ENCODE results near the gene CELF6.

DNA sequence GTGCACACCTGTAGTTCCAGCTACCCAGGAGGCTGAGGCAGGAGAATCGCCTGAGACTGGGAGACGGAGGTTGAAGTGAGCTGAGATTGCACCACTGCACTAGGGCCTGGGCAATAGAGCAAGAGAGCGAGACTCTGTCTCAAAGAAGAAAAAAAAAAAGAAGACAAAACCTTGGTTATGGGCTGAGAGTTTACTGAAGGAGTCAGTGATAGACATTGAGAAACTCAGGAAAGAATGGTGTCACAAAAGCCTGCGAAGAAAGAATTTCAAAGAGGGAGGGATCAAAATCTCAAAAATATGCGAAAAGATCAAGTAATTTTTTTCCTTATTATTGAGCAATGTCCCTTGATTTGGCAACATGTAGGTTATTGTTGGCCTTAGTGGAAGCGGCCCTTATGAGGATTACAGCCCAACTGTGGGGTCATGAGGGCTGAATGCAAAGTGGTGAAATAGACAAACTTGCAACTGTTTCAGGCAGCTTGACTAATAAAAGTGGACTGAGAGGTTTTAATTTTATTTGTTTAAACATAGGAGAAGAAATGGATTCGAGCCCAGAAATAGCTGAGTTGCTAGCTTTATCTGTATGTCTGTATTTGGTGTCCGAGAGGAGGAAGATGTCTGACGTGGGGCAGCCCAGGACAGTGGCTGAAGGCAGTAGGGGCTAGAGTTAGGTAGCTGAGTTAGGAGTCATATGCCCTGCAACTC lies 18.8 kb upstream of the CELF6 start:
- TF ChIP-seq, protein P1, sequence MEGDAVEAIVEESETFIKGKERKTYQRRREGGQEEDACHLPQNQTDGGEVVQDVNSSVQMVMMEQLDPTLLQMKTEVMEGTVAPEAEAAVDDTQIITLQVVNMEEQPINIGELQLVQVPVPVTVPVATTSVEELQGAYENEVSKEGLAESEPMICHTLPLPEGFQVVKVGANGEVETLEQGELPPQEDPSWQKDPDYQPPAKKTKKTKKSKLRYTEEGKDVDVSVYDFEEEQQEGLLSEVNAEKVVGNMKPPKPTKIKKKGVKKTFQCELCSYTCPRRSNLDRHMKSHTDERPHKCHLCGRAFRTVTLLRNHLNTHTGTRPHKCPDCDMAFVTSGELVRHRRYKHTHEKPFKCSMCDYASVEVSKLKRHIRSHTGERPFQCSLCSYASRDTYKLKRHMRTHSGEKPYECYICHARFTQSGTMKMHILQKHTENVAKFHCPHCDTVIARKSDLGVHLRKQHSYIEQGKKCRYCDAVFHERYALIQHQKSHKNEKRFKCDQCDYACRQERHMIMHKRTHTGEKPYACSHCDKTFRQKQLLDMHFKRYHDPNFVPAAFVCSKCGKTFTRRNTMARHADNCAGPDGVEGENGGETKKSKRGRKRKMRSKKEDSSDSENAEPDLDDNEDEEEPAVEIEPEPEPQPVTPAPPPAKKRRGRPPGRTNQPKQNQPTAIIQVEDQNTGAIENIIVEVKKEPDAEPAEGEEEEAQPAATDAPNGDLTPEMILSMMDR (conservative IDR thresholded peaks at IDR 0.05; ENCODE audit: low read depth in 2 of 2): no peak
- no peak for TF ChIP-seq EZH2 (IDR thresholded peaks at IDR 0.05; ENCODE audit: low read depth, unreplicated experiment)
- TF ChIP-seq CREB1 (CRISPR knock-in tag; IDR thresholded peaks at IDR 0.05; ENCODE audit: low read depth): no peak
- TF ChIP-seq, protein P2, sequence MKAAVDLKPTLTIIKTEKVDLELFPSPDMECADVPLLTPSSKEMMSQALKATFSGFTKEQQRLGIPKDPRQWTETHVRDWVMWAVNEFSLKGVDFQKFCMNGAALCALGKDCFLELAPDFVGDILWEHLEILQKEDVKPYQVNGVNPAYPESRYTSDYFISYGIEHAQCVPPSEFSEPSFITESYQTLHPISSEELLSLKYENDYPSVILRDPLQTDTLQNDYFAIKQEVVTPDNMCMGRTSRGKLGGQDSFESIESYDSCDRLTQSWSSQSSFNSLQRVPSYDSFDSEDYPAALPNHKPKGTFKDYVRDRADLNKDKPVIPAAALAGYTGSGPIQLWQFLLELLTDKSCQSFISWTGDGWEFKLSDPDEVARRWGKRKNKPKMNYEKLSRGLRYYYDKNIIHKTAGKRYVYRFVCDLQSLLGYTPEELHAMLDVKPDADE (IDR thresholded peaks at IDR 0.05): no peak
- TF ChIP-seq POLR2AphosphoS5 (IDR thresholded peaks at IDR 0.05; ENCODE audit: low read depth): no peak
- TF ChIP-seq, protein P3, sequence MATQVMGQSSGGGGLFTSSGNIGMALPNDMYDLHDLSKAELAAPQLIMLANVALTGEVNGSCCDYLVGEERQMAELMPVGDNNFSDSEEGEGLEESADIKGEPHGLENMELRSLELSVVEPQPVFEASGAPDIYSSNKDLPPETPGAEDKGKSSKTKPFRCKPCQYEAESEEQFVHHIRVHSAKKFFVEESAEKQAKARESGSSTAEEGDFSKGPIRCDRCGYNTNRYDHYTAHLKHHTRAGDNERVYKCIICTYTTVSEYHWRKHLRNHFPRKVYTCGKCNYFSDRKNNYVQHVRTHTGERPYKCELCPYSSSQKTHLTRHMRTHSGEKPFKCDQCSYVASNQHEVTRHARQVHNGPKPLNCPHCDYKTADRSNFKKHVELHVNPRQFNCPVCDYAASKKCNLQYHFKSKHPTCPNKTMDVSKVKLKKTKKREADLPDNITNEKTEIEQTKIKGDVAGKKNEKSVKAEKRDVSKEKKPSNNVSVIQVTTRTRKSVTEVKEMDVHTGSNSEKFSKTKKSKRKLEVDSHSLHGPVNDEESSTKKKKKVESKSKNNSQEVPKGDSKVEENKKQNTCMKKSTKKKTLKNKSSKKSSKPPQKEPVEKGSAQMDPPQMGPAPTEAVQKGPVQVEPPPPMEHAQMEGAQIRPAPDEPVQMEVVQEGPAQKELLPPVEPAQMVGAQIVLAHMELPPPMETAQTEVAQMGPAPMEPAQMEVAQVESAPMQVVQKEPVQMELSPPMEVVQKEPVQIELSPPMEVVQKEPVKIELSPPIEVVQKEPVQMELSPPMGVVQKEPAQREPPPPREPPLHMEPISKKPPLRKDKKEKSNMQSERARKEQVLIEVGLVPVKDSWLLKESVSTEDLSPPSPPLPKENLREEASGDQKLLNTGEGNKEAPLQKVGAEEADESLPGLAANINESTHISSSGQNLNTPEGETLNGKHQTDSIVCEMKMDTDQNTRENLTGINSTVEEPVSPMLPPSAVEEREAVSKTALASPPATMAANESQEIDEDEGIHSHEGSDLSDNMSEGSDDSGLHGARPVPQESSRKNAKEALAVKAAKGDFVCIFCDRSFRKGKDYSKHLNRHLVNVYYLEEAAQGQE (IDR thresholded peaks at IDR 0.05; ENCODE audit: unreplicated experiment): no peak
- no peak for TF ChIP-seq ZNF331 (CRISPR knock-in tag; IDR thresholded peaks at IDR 0.05; ENCODE audit: low read depth)
- no peak for TF ChIP-seq EZH2phosphoT487 (IDR thresholded peaks at IDR 0.05; ENCODE audit: unreplicated experiment)
- no peak for TF ChIP-seq JUNB (IDR thresholded peaks at IDR 0.05; ENCODE audit: unreplicated experiment)
- no peak for TF ChIP-seq NANOG (IDR thresholded peaks at IDR 0.05; ENCODE audit: borderline replicate concordance)
- no peak for TF ChIP-seq ZNF114 (CRISPR knock-in tag; IDR thresholded peaks at IDR 0.05)
- no peak for TF ChIP-seq STAT1 (IDR thresholded peaks at IDR 0.05; ENCODE audit: unreplicated experiment)
